Activated T-cell treated with anti-CD3 and anti-CD28 coated beads for 48 hours (primary cell): Measurements from ENCODE around the gene USP3.
"Not testable (repeated sequence)": the region's sequence is repeated elsewhere in the genome, so short reads cannot be mapped to it uniquely, and the experiment has no call there.

Experiments used
- DNase-seq: peaks from one replicate; pipeline ENCODE4 v3.0.0-alpha.2; 2020; ENCODE audit warnings: low read depth

USP3 gene

GRCh38 chr15:63610209-63610841 lies 105.9 kb downstream of the USP3 start:
- peak; percentile 67 for DNase-seq

GRCh38 chr15:63611177-63611576 lies 106.8 kb downstream of the USP3 start:
- DNase-seq = no peak

- DNase-seq = no peak
Observed at GRCh38 chr15:63612300-63612699, 107.9 kb downstream of the USP3 start.

- DNase-seq = no peak
Observed at GRCh38 chr15:63615935-63616334, 111.5 kb downstream of the USP3 start.

GRCh38 chr15:63617147-63617546 lies 112.8 kb downstream of the USP3 start:
- DNase-seq = not testable (repeated sequence)

- not testable (repeated sequence) for DNase-seq
Observed at GRCh38 chr15:63617627-63618026, 113.2 kb downstream of the USP3 start.

GRCh38 chr15:63620760-63621159 lies 116.4 kb downstream of the USP3 start:
- not testable (repeated sequence) for DNase-seq

- DNase-seq = no peak
Observed at GRCh38 chr15:63623232-63623969, 119.0 kb downstream of the USP3 start.

- no peak for DNase-seq
Observed at GRCh38 chr15:63626955-63627354, 122.6 kb downstream of the USP3 start.

- DNase-seq = no peak
Observed at GRCh38 chr15:63628123-63628822, 123.9 kb downstream of the USP3 start.

- no peak for DNase-seq
Observed at GRCh38 chr15:63630036-63630751, 125.8 kb downstream of the USP3 start.

GRCh38 chr15:63633312-63633711 lies 128.9 kb downstream of the USP3 start:
- no peak for DNase-seq

- no peak for DNase-seq
Observed at GRCh38 chr15:63634154-63634553, 129.8 kb downstream of the USP3 start.

GRCh38 chr15:63636518-63637061 lies 132.2 kb downstream of the USP3 start:
- no peak for DNase-seq

GRCh38 chr15:63638839-63639238 lies 134.4 kb downstream of the USP3 start:
- no peak for DNase-seq

GRCh38 chr15:63640146-63640545 lies 135.8 kb downstream of the USP3 start:
- DNase-seq = no peak
